HepG2 (cell line): ENCODE measurements around the gene KIF3C. TPM values are rescaled to one million over a fixed set of nuclear protein-coding genes. Genes with fewer than 3 reads are reported as not detected.

ENCODE experiments used
- FOXJ3 ChIP-seq: sonication (generic); formaldehyde crosslinking; IDR thresholded peaks from 2 replicates; pipeline ENCODE4 v1.4.0; 2020; ENCODE audit warnings: missing genetic modification reagents, mild to moderate bottlenecking, borderline replicate concordance
- HMGXB3 ChIP-seq: sonication (generic); formaldehyde crosslinking; IDR thresholded peaks from 2 replicates; pipeline ENCODE4 v1.4.0; 2020; ENCODE audit warnings: missing genetic modification reagents, borderline replicate concordance
- MTA3 ChIP-seq: sonication (generic); formaldehyde crosslinking; IDR thresholded peaks from 2 replicates; pipeline ENCODE4 v1.4.0; 2020; ENCODE audit warnings: missing genetic modification reagents
- NCOA1 ChIP-seq: sonication (generic); formaldehyde crosslinking; IDR thresholded peaks from 2 replicates; pipeline ENCODE4 v1.9.0; 2021; ENCODE audit warnings: missing genetic modification reagents
- NR2C2 ChIP-seq: sonication (generic); formaldehyde crosslinking; IDR thresholded peaks from 2 replicates; pipeline ENCODE4 v1.4.0; 2020; ENCODE audit warnings: missing genetic modification reagents, mild to moderate bottlenecking, moderate library complexity, borderline replicate concordance
- RAD51 ChIP-seq: fragments of 450-650 bp; IDR thresholded peaks from 2 replicates; pipeline ENCODE4 v1.6.1; 2016; ENCODE audit warnings: borderline replicate concordance
- ZBTB21 ChIP-seq: sonication (generic); formaldehyde crosslinking; IDR thresholded peaks from 2 replicates; pipeline ENCODE4 v1.4.0; 2020; ENCODE audit warnings: missing genetic modification reagents
- ZC3H13 ChIP-seq: sonication (generic); formaldehyde crosslinking; IDR thresholded peaks from 2 replicates; pipeline ENCODE4 v1.8.1; 2023; ENCODE audit warnings: mild to moderate bottlenecking, missing genetic modification reagents, moderate library complexity
- ZFP41 ChIP-seq: sonication (generic); formaldehyde crosslinking; IDR thresholded peaks from 2 replicates; pipeline ENCODE4 v1.4.0; 2020; ENCODE audit warnings: mild to moderate bottlenecking, missing genetic modification reagents, borderline replicate concordance
- ZNF562 ChIP-seq: sonication (generic); formaldehyde crosslinking; IDR thresholded peaks from 2 replicates; pipeline ENCODE4 v1.8.0; 2022; ENCODE audit warnings: missing genetic modification reagents, borderline replicate concordance
- ZNF746 ChIP-seq: sonication (generic); formaldehyde crosslinking; IDR thresholded peaks from 2 replicates; pipeline ENCODE4 v1.8.0; 2022; ENCODE audit warnings: mild to moderate bottlenecking, missing genetic modification reagents
- polyA plus RNA-seq, 8 experiments: library from polyadenylated mRNA; depleted of rRNA in 3 of 8; stranded (reverse) in 7 of 8; unstranded in 1 of 8; fragments of >200 nt; fragmentation: Illumina TruSeq in 4 of 8; extraction: Trizol in 4 of 8; gene quantifications; 2 replicates each; pipeline versions ENCODE4 v1.2.1 to v1.2.3, GENCODE V29; 2011 to 2016; ENCODE audit warnings: low read depth in 4 of 8, missing spikeins in 1 of 8, mixed read lengths in 1 of 8; ENCODE audit not compliant: insufficient read depth in 1 of 8
- total RNA-seq, 5 experiments: library from RNA; depleted of rRNA; stranded (reverse); fragments of >200 nt; fragmentation: Illumina TruSeq; extraction: Trizol; gene quantifications; 2 replicates each; pipeline ENCODE4 v1.2.3, GENCODE V29; 2016; ENCODE audit warnings: low read depth in 1 of 5
- TF ChIP-seq, protein P1 (sequence below): sonication (generic); formaldehyde crosslinking; IDR thresholded peaks from 2 replicates; pipeline ENCODE4 v1.5.0; 2020; ENCODE audit warnings: mild to moderate bottlenecking, missing genetic modification reagents, borderline replicate concordance
- TF ChIP-seq, protein P2 (sequence below): sonication (generic); formaldehyde crosslinking; IDR thresholded peaks from 2 replicates; pipeline ENCODE4 v1.8.0; 2022; ENCODE audit warnings: missing genetic modification reagents, mild to moderate bottlenecking, moderate library complexity, borderline replicate concordance

KIF3C gene
- total and polyA plus RNA-seq, 2 of the 13 experiments (the other 11 are each of a cell fraction or from before 2014, with no cell fraction given) = 3.6 to 4.9 TPM

GRCh38 chr2:25878361-25879132 is 103.8 kb downstream of the KIF3C start, which contains the start of gene ASXL2 (continued):
- TF ChIP-seq ZNF746 (CRISPR knock-in tag) = no peak
- no peak; the same call in 1 of the 2 replicates for TF ChIP-seq HMGXB3 (CRISPR knock-in tag)
- TF ChIP-seq NR2C2 (CRISPR knock-in tag) = peak; percentile 62; the same call in 1 of the 2 replicates
- TF ChIP-seq, protein P1, sequence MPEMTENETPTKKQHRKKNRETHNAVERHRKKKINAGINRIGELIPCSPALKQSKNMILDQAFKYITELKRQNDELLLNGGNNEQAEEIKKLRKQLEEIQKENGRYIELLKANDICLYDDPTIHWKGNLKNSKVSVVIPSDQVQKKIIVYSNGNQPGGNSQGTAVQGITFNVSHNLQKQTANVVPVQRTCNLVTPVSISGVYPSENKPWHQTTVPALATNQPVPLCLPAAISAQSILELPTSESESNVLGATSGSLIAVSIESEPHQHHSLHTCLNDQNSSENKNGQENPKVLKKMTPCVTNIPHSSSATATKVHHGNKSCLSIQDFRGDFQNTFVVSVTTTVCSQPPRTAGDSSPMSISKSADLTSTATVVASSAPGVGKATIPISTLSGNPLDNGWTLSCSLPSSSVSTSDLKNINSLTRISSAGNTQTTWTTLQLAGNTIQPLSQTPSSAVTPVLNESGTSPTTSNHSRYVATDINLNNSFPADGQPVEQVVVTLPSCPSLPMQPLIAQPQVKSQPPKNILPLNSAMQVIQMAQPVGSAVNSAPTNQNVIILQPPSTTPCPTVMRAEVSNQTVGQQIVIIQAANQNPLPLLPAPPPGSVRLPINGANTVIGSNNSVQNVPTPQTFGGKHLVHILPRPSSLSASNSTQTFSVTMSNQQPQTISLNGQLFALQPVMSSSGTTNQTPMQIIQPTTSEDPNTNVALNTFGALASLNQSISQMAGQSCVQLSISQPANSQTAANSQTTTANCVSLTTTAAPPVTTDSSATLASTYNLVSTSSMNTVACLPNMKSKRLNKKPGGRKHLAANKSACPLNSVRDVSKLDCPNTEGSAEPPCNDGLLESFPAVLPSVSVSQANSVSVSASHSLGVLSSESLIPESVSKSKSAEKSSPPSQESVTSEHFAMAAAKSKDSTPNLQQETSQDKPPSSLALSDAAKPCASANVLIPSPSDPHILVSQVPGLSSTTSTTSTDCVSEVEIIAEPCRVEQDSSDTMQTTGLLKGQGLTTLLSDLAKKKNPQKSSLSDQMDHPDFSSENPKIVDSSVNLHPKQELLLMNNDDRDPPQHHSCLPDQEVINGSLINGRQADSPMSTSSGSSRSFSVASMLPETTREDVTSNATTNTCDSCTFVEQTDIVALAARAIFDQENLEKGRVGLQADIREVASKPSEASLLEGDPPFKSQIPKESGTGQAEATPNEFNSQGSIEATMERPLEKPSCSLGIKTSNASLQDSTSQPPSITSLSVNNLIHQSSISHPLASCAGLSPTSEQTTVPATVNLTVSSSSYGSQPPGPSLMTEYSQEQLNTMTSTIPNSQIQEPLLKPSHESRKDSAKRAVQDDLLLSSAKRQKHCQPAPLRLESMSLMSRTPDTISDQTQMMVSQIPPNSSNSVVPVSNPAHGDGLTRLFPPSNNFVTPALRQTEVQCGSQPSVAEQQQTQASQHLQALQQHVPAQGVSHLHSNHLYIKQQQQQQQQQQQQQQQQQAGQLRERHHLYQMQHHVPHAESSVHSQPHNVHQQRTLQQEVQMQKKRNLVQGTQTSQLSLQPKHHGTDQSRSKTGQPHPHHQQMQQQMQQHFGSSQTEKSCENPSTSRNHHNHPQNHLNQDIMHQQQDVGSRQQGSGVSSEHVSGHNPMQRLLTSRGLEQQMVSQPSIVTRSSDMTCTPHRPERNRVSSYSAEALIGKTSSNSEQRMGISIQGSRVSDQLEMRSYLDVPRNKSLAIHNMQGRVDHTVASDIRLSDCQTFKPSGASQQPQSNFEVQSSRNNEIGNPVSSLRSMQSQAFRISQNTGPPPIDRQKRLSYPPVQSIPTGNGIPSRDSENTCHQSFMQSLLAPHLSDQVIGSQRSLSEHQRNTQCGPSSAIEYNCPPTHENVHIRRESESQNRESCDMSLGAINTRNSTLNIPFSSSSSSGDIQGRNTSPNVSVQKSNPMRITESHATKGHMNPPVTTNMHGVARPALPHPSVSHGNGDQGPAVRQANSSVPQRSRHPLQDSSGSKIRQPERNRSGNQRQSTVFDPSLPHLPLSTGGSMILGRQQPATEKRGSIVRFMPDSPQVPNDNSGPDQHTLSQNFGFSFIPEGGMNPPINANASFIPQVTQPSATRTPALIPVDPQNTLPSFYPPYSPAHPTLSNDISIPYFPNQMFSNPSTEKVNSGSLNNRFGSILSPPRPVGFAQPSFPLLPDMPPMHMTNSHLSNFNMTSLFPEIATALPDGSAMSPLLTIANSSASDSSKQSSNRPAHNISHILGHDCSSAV (CRISPR knock-in tag) = peak; percentile 91; the same call in 1 of the 2 replicates
- TF ChIP-seq, protein P2, sequence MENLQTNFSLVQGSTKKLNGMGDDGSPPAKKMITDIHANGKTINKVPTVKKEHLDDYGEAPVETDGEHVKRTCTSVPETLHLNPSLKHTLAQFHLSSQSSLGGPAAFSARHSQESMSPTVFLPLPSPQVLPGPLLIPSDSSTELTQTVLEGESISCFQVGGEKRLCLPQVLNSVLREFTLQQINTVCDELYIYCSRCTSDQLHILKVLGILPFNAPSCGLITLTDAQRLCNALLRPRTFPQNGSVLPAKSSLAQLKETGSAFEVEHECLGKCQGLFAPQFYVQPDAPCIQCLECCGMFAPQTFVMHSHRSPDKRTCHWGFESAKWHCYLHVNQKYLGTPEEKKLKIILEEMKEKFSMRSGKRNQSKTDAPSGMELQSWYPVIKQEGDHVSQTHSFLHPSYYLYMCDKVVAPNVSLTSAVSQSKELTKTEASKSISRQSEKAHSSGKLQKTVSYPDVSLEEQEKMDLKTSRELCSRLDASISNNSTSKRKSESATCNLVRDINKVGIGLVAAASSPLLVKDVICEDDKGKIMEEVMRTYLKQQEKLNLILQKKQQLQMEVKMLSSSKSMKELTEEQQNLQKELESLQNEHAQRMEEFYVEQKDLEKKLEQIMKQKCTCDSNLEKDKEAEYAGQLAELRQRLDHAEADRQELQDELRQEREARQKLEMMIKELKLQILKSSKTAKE (CRISPR knock-in tag) = peak; percentile 38; the same call in 1 of the 2 replicates
- no peak for TF ChIP-seq ZNF562 (CRISPR knock-in tag)
- peak; percentile 88 for TF ChIP-seq RAD51
- TF ChIP-seq ZBTB21 (CRISPR knock-in tag) = peak; percentile 33; the same call in 1 of the 2 replicates
- TF ChIP-seq ZFP41 (CRISPR knock-in tag) = peak; percentile 70; the same call in 1 of the 2 replicates
- peak; percentile 40; the same call in 1 of the 2 replicates for TF ChIP-seq NCOA1
- TF ChIP-seq ZC3H13 = peak; percentile 68
- TF ChIP-seq FOXJ3 (CRISPR knock-in tag) = peak; percentile 71; the same call in 1 of the 2 replicates
- no peak for TF ChIP-seq MTA3 (CRISPR knock-in tag)
